Measurements from ENCODE around the gene EPHX1. TPM values are rescaled to one million over a fixed set of nuclear protein-coding genes. Genes with fewer than 3 reads are reported as not detected.

The EPHX1 gene
- total RNA-seq, 1 donor from 2014 or later: 82.8 TPM

GRCh38 chr1:225875044-225875815 is 65.3 kb downstream of the EPHX1 start:
- Mint-ChIP-seq H3K27ac (ENCODE audit: unreplicated experiment) (no peak overlapping the region), H3K4me3 (ENCODE audit: unreplicated experiment) (peak overlapping the region; percentile 40), H3K36me3 (ENCODE audit: low read depth, unreplicated experiment) (peaks cover 25% of the 10 kb centered on the region), H3K27me3 (ENCODE audit: low read depth, unreplicated experiment) (no peaks in the 10 kb centered on the region), H3K4me1 (ENCODE audit: low read depth, unreplicated experiment) (peaks cover 11% of the 10 kb centered on the region), H3K9me3 (ENCODE audit: unreplicated experiment) (no peaks in the 10 kb centered on the region)
- TF ChIP-seq EZH2 (IDR thresholded peaks at IDR 0.05; ENCODE audit: insufficient read depth, low read length): no peak
- no peak for TF ChIP-seq CTCF (IDR thresholded peaks at IDR 0.05; ENCODE audit: insufficient read depth, low read depth, low read length)
- H3K79me2 ChIP-seq (ENCODE audit: insufficient read depth, low read length): no peaks in the 10 kb centered on the region
- H3K4me2 ChIP-seq (ENCODE audit: low read length): no peak overlapping the region
- no peak overlapping the region for H3K27ac ChIP-seq (ENCODE audit: low read depth, low read length)
- FAIRE-seq (no peak), DNase-seq (ENCODE audit: low read depth) (no peak)
- peaks cover 15% of the 10 kb centered on the region for H3K4me1 ChIP-seq (ENCODE audit: insufficient read depth, low read length)
- H3K4me3 ChIP-seq (ENCODE audit: insufficient read depth, low read depth, low read length): no peak overlapping the region
- H3K36me3 ChIP-seq (ENCODE audit: insufficient read depth, low read length): no peaks in the 10 kb centered on the region
- no peak overlapping the region for H2AFZ ChIP-seq (ENCODE audit: low read depth, low read length)
- no peaks in the 10 kb centered on the region for H3K27me3 ChIP-seq (ENCODE audit: insufficient read depth, low read length)
- H3K9me3 ChIP-seq (ENCODE audit: insufficient read depth, low read depth, low read length): no peaks in the 10 kb centered on the region
- peaks cover 59% of the 10 kb centered on the region for H4K20me1 ChIP-seq (ENCODE audit: insufficient read depth, low read length)
- no peak overlapping the region for H3K9ac ChIP-seq (ENCODE audit: low read length)

GRCh38 chr1:225876900-225877510 is 67.1 kb downstream of the EPHX1 start:
- Histone ChIP-seq H3K4me2 (ENCODE audit: low read length) (no peak overlapping the region), H3K9me3 (ENCODE audit: insufficient read depth, low read depth, low read length) (no peaks in the 10 kb centered on the region), H3K9ac (ENCODE audit: low read length) (no peak overlapping the region), H3K27me3 (ENCODE audit: insufficient read depth, low read length) (no peaks in the 10 kb centered on the region), H3K27ac (ENCODE audit: low read depth, low read length) (no peak overlapping the region), H3K4me3 (ENCODE audit: insufficient read depth, low read depth, low read length) (no peak overlapping the region), H2AFZ (ENCODE audit: low read depth, low read length) (no peak overlapping the region), H3K79me2 (ENCODE audit: insufficient read depth, low read length) (no peaks in the 10 kb centered on the region), H4K20me1 (ENCODE audit: insufficient read depth, low read length) (peaks cover 63% of the 10 kb centered on the region), H3K4me1 (ENCODE audit: insufficient read depth, low read length) (peaks cover 13% of the 10 kb centered on the region), H3K36me3 (ENCODE audit: insufficient read depth, low read length) (no peaks in the 10 kb centered on the region)
- Mint-ChIP-seq H3K4me3 (ENCODE audit: unreplicated experiment) (no peak overlapping the region), H3K27me3 (ENCODE audit: low read depth, unreplicated experiment) (no peaks in the 10 kb centered on the region), H3K36me3 (ENCODE audit: low read depth, unreplicated experiment) (peaks cover 15% of the 10 kb centered on the region), H3K27ac (ENCODE audit: unreplicated experiment) (no peak overlapping the region), H3K9me3 (ENCODE audit: unreplicated experiment) (no peaks in the 10 kb centered on the region), H3K4me1 (ENCODE audit: low read depth, unreplicated experiment) (peaks cover 7% of the 10 kb centered on the region)
- no peak for FAIRE-seq
- DNase-seq (ENCODE audit: low read depth): no peak
- no peak for TF ChIP-seq EZH2 (IDR thresholded peaks at IDR 0.05; ENCODE audit: insufficient read depth, low read length)

- Histone ChIP-seq H3K36me3 (ENCODE audit: insufficient read depth, low read length) (no peaks in the 10 kb centered on the region), H3K4me3 (ENCODE audit: insufficient read depth, low read depth, low read length) (no peak overlapping the region), H3K9me3 (ENCODE audit: insufficient read depth, low read depth, low read length) (no peaks in the 10 kb centered on the region), H3K9ac (ENCODE audit: low read length) (no peak overlapping the region), H3K79me2 (ENCODE audit: insufficient read depth, low read length) (no peaks in the 10 kb centered on the region), H3K4me2 (ENCODE audit: low read length) (no peak overlapping the region), H2AFZ (ENCODE audit: low read depth, low read length) (no peak overlapping the region), H4K20me1 (ENCODE audit: insufficient read depth, low read length) (peaks cover 62% of the 10 kb centered on the region), H3K27ac (ENCODE audit: low read depth, low read length) (no peak overlapping the region), H3K27me3 (ENCODE audit: insufficient read depth, low read length) (no peaks in the 10 kb centered on the region), H3K4me1 (ENCODE audit: insufficient read depth, low read length) (peaks cover 9% of the 10 kb centered on the region)
- no peak for DNase-seq (ENCODE audit: low read depth)
- H3K36me3 Mint-ChIP-seq (ENCODE audit: low read depth, unreplicated experiment): peaks cover 14% of the 10 kb centered on the region
- no peak for FAIRE-seq
- no peak overlapping the region for H3K4me3 Mint-ChIP-seq (ENCODE audit: unreplicated experiment)
- H3K27me3 Mint-ChIP-seq (ENCODE audit: low read depth, unreplicated experiment): no peaks in the 10 kb centered on the region
- H3K4me1 Mint-ChIP-seq (ENCODE audit: low read depth, unreplicated experiment): peaks cover 7% of the 10 kb centered on the region
- no peak overlapping the region for H3K27ac Mint-ChIP-seq (ENCODE audit: unreplicated experiment)
- H3K9me3 Mint-ChIP-seq (ENCODE audit: unreplicated experiment): no peaks in the 10 kb centered on the region
- TF ChIP-seq CTCF (IDR thresholded peaks at IDR 0.05; ENCODE audit: insufficient read depth, low read depth, low read length) (peak; percentile 59), EZH2 (IDR thresholded peaks at IDR 0.05; ENCODE audit: insufficient read depth, low read length) (no peak)
Observed at GRCh38 chr1:225877580-225877979, 67.7 kb downstream of the EPHX1 start.
